Measurements from ENCODE around the gene CDK2.
A peak's percentile ranks its signal among the peaks of the same experiment; 100 is the strongest.
"Not testable (repeated sequence)": the region's sequence is repeated elsewhere in the genome, so short reads cannot be mapped to it uniquely, and the experiment has no call there.

CDK2 gene

DNA sequence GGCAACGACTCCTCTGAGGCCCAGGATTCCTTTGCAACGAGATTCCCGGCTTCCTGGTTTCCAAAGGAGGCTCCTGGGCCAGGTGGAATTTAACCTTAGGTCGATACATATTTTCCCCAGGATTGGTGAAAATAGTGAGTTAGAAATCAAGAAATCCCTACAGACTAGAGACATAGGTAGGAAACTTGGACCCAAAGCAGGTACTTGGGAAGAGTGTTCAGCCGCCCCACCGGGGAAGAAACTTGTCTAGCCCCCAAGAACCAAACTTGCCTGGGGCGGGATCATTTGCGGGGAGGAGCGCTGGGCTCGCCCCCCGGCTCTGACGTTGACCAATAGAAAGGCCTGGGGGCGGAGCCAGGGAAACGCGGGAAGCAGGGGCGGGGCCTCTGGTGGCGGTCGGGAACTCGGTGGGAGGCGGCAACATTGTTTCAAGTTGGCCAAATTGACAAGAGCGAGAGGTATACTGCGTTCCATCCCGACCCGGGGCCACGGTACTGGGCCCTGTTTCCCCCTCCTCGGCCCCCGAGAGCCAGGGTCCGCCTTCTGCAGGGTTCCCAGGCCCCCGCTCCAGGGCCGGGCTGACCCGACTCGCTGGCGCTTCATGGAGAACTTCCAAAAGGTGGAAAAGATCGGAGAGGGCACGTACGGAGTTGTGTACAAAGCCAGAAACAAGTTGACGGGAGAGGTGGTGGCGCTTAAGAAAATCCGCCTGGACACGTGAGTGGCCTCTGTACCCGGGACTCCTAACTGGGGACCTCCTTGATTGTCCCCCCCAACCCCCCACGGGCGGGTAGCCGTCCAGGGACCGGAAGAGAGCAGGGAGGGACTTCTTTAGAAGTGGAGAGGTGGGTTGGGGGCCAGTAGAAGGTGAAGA, at the start of gene CDK2:
CDK2 (plus strand) TSS at position 423 of the 874 bp plus-strand sequence; CDS start at position 602, 179 bp downstream.
- peak; percentile 86 for DNase-seq

DNA sequence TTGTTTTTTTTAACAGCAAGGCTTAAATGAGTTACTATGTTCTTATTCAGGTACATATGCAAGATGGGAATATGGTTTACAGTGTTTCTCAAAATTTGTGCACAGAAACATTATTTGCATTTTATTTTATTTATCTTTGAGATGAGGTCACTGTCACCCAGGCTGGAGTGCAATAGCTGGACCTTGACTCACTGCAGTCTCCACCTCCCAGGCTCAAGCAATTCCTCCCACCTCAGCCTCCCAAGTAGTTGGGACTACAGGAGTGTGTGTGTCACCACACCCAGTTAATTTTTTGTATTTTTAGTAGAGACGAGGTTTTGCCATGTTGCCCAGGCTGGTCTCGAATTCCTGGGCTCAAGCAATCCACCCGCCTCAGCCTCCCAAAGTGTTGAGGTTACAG, 47.6 kb upstream of the CDK2 start:
- DNase-seq: not testable (repeated sequence)

DNA sequence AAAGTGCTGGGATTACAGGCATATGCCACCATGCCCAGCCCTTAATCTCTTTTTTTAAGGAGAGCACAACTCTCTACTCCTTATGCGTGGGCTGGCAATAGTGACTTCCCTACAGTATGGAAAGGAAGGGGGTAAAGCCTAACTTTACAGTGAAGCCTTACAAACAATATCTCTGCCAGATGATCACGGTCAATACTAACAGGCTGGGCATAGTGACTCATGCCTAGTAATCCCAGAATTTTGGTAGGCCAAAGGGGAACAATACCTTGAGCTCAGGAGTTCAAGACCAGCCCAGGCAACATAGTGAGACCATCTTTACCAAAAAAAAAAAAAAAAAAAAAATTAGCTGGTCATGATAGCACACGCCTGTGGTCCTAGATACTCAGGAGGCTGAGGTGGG, 44.5 kb upstream of the CDK2 start:
- DNase-seq: no peak

DNA sequence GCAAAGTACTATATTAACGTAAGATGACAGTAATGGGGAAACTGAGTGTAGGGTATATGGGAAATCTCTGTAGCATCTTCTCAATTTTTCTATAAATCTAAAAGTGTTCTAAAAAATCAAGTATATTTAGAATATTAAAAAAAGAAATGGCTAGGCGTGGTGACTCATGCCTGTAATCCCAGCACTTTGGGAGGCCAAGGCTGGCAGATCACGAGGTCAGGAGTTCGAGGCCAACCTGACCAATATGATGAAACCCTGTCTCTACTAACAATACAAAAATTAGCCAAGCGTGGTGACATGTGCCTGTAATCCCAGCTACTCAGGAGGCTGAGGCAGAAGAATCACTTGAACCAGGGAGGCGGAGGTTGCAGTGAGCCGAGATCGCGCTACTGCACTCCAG, 43.0 kb upstream of the CDK2 start:
- DNase-seq: not testable (repeated sequence)

DNA sequence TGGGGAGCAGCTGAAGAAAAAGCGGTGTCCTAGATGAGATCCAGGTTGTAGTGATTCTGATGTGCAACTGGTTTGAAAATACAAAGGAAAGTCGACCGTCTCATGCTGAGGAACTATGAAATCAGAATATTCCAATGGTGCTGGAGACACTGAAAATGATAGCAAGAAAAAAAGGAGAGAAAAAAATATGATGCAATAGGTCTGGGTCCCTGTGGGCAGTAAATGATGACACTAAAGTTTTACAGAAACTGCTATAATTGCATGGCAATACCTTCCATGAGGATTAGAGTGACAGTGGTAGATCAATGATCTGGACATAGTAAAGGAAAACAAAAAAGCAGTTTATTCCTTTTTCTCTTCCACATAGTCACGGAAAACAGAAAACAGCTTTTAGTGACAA, 41.3 kb upstream of the CDK2 start:
- no peak for DNase-seq

DNA sequence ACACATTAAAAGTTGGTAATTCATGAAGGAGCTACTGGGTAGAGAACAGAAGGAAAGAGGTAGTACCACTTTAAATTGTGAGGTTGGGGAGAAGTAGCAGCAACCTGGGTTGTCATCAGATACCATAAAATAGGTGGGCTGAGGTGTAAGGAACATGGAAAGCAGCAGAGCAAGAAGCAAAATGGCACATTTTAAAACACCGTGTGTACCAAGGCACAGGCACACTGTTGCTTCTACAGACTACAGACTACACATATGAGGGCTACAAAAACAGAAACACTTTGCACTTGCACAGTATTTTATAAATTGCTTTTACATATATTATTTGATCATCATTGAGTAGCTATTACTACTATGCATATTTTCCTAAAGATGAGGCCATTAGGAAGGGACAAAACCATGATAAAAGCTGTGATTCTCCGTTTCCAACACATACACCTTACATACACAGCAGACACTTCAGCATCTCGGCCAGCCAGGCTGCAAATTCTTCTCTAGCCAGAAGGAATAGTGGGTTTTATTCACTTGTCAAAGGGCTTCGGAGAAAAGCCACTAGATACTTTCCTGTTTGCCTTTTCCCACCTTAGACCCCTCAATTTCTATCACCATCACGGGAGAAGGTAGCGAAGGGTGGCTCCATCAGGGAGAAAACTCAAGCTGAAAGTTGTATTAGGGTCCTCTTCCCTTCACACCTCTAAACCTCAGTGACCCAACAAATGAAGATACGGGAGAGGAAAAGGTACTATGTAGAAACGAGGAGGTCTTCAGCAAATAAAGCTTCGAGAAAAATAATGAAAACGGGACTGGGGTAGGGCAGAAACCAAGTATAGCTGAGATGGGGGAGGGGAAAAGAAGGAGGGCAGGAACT, 40.5 kb upstream of the CDK2 start:
- no peak for DNase-seq

DNA sequence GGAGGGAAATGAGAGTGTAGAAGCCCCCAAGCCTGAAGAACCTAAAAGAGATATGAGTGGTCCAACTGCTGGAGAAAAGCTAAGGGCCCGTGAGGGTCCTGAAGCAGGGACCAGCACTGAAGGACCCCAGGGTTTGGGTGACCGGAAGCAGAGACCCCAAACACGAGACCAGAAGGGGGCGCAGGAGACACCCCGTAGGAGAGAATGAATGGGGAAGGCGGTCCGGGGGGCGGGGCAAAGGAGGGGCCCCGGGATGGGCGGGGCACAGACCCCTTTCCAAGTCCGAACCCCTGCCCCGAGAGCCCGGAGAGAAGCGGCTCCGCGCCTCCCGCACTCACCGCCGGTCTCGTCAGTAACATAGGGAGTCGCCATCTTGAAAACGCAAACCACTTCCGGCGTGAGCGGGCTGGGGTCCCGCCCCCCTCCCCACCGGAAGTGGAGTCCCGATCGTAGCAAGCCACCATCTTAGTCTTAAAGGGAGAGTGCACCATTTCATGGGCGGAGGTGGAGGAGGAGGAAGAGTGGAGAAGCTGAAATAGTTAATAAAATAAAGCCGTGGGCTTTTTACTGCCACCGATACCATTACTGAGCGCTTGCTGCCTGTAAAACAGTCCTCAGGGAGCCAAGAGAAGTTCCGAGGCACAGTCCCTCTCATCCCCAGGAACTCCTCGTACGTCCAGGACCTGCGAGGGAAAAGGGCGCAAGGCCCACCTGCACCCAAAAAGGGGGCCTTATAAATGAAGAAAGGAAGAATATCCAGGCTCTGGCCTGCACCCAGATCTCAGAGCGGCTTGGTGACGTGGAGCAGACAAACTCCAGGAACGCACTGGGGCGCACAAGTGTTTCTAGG, 39.7 kb upstream of the CDK2 start:
- DNase-seq: peak; percentile 89

DNA sequence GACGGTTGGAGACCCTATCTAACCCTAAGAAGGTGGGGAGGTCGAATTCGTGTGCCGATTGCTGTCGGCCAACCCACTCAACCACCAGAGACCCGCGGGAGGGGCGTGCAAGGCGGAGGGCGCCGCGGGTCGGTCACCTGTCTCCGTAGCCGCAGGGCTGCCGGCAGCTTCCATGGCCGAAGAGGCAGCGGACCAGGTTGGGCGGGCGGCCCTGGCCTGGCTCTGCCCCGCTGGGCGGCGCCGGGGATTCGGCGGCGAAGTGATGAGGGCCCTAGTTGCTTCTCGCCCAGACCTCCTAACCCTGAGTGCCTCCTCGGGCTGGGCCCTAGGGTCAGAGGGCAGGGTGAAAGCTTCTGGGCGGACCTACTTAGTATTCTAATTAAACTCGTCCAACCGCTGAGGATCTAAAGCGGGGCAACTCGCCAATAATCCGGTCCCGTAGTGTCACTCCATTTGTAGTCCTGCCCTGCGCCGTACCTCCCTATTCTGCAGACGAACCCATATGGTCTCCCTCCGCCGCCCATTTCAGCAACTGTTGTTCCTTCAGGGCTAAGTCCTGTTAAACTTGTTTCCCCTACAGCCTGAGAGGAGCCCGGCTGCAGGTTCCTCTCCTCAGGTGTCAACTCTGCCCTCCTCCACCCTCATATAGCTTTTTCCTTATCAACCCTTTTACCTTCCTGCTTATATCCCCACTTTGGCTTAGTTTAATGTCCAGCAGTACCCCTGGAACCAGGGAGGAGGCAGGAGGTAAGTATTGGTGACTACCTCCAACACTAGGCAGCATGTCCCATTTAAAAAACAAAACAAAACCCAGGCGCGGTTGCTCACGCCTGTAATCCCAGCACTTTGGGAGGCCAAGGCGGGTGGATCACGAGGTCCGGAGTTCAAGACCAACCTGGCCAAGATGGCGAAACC, 38.8 kb upstream of the CDK2 start, which contains the start of gene PYM1:
PYM1 (minus strand) TSS at position 307 of the 915 bp plus-strand sequence; CDS start at position 174, 133 bp downstream.
- peak; percentile 51 for DNase-seq

DNA sequence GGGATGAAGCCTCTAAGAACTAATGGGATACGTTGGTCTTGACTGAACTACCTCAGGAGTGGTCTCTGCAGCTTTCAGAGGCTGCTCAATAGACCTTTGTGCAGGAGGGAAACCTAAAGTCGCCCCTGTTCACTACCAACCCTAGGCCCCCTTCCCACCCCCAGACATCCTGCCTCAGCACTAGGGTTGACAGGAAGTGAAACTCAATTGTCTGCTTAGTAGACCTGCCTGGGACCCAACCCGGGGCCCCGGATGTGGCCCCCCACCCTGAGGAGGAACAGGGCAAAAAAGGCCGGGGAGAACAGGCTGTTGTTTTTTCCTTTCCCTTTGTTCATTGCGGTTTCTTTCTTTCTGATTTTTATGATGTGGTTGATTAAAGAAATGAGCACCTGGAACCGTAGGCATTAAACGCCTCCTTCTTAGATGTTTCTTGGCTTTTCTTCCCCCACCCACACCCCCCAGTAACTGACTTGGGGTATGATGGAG, 37.3 kb upstream of the CDK2 start:
- DNase-seq: no peak

DNA sequence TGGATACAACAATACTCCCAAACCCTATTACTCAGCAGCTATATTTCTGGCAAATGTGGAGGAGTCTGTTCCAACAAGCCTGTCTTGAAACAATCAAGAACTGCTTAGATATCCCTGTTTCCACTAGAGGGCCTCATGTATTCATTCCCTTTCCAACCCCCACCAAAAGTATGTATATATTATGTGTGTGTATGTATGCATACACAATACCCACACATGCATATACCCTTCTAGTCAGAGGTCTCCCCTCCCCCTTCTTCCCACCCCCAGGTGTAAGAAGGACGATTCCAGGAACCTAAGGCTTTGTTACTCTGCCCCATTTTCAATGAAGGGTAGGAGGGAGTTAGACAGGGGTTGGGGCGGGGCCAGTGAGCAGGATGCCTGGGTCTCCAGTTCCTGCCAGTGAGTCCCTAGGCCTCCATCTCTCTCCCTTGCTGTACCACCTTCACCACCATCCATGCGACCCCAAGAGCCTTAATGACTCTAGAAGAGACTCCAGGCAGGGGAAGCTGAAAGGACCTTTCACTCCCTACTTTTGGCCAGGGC, 35.8 kb upstream of the CDK2 start, which contains the start of gene DGKA:
DGKA (plus strand) TSS at position 392 of the 546 bp plus-strand sequence. CDS start 5,342 bp downstream, outside the sequence.
- peak; percentile 14 for DNase-seq

DNA sequence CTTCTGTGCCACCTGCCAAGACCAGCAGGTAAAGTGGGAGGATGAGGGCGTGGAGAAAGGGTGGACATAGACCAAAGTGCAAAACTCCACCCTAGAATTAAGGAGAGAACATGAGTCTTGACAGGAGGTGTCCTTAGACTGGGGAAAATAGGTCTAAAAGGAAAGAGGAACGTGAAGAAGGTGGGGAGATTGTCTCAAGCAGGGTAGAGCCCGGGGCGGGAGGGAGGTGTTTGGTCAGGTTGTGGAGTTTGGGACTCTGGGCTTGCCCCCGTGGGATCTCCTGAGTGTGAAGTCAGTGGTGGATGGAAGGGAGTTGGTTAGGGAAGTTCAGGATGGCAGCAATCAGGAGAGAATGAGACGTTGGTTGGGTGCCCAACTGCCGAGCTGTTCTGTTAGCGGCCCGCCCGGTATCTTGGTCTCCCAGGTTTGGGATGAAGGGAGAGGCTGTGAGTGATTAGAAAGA, 35.3 kb upstream of the CDK2 start:
- DNase-seq: no peak

DNA sequence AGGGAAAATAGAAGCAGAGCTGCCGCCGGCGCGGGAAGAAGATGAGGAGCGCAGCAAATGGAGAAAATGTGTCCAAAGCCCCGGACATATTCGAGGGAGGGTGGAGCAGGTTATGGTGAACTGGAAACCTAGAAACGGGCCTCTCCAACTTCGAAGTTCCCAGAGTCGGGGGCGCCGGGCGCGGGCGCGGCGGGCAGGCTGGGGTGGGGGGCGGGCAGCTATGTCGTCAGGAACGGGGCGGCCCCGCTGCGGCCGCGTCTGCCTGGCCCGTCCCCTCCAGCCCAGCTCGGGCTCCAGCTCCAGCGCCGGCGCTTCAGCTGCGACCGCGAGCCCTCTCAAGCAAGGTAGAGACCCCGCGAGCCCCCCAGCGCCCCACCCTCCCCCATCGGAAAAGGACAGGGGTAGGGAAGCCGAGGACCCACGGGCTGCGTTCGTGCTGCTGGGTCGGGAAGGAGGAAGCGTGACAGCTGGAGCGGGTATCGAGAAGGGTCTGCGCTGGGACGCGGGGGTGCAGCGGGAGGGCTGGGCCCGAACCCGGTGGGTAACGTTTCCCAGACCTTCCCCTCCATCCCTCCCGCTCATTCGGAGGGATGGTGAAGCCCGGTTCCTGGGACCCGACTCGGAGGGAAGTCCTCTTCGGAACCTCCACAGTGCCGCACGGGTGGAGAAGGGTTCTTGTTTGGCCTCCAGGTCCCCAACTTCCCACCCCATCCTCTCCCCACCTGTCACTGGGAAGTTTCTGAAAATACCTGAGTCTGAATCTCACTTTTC, 34.7 kb upstream of the CDK2 start:
- peak; percentile 17 for DNase-seq

DNA sequence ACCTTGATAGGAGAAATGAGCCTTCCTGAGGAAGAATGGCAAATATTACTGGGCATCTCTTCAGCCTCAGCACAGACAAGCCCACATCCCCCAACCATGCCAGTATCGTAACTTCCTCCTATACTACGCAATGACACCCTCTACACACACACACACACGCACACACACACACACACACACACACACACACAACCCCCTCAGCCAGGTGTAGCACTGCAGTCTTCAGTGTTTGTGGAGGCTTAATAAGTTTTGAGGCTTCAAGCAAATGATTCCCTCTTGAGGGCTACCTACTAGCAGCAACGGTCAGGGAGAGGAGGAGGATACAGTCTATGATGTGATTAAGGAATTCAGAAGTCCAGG, 34.1 kb upstream of the CDK2 start:
- DNase-seq: no peak

DNA sequence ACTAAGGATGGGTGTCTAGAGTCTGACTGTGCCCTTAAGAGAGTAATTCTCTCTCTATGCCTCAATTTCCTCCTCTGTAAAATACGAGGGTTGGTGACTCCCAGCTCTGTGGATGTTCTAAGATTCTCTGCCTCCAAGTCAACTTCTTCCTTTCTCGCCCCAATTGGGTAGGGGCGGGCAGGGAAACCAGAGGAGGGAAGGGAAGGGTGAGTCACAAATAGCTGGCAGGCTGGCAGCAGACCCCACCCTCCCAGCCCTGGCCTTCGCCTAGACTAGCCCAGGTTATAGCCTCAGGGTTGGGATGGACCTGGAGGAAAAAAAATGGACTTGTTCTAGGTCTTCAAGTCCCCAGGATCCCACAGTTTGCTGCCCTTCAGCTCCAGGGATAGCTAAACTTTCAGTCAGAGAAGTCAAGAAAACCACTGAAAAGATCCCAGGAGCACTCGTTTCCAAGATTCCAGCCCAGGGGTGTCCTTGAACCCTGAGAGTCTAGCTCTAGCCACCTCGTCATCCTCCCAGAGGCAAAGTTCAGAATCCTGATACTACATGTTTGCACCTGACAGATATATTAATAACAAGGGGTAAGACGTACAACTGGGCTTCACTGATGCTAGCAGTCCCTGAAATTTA, 33.3 kb upstream of the CDK2 start:
- DNase-seq: no peak

DNA sequence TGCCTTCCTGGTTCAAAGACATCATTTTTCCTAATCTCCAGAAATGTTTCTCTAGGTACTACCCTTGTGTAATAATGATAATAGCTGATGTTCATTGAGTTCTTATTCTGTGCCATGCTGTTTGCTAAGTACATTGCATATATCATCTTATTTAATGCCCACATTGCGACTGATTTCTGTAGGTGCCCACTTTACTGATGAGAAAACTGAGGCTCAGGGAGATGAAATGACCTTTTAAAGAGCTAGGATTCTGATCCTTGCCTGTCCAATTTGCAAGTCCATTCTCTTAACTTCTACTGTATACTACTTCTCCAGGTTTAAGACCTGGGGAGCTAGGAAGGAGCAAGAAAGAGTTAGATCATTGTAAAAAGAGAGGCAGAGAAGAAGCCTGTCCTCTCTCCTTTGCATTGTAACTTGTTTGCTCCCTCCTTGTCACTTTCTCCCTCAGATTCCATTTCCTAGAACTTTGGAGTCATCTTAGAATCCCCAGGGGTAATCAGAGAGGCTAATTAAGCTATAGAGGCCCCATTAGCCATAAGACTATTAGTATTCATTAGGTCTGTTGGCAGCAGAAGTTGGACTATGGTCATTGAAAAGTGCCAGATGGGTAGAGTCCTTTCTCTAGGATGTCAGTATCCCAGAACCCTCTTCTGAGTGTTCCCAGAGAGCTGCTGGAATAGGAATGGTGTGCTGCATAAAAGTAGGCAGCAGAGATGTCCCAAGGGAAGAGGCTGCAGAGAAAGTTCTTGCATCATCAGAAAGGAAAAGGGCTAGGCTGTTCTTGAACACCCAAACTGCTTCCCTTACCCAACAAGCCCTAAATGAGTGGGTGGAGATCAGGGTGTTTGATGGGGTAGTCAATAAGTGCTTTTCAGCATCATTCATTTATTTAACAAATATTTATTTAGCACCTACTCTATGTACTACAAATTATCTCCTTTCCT, 32.6 kb upstream of the CDK2 start:
- no peak for DNase-seq

DNA sequence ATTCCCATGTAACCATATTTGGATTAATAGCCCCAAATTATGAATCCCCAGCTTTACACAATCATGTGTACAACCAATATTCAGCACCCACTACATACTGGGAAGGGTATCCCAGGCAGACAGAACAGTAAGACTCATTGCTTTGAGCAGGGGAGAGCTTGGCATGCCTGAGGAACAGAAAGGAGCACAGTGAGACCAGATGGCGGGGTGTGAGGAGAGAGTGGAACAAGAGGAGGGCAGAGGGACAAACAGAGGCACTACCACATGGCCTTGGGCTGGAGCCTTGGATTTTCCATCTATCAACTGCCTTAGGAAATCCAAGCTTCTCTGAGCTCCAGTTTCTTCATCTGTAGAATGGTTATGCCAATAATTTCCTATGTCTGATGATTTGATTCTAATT, 31.9 kb upstream of the CDK2 start:
- DNase-seq: no peak

DNA sequence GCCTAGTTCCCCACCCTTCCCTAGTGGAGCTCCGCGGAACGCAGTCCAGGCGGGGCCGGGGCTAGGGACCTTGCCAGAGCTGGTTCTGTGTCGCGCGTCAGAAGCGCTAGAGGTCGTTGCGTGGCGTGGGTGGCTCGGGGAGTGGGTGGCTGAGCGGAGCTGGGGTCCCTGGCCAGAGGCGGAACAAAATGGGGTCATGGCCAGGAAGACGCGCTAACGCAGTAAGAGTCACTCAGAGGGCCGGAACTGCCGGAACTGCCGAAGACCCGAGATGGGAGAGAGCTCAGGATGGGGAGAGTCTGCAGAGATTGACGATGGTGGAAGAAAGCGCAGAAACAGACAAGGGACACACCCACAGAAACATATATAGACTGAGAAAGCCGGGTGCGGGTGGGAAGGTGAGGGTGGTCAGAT, 30.9 kb upstream of the CDK2 start:
- DNase-seq: no peak

DNA sequence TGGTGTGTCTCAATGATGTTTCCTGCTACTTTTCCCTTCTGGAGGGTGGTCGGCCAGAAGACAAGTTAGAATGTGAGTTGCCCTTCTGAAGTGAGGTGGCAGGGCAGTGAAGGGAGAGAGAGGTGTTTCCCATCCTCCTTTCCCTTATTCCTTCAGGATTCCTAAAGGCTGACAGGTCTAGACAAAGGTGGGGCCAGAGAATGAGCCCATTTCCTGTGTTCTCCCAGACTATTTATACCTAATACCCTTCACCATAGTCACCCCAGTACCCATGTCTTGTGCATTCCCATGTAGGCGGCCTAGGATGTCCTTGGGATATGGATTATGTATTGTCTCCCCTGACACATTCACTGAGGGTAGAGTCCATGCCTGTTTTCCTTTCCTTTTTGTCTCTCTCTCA, 28.6 kb upstream of the CDK2 start:
- no peak for DNase-seq
